DMS 273 (cell line): ENCODE results near the gene OR4N5.
A peak's percentile ranks its signal among the peaks of the same experiment; 100 is the strongest.
"Not testable (repeated sequence)": the region's sequence is repeated elsewhere in the genome, so short reads cannot be mapped to it uniquely, and the experiment has no call there.

Experiments used
- DNase-seq: peaks from one replicate; lab custom pipeline; 2025; ENCODE audit not compliant: unreplicated experiment; lab: John Stamatoyannopoulos, UW

Gene OR4N5, protein sequence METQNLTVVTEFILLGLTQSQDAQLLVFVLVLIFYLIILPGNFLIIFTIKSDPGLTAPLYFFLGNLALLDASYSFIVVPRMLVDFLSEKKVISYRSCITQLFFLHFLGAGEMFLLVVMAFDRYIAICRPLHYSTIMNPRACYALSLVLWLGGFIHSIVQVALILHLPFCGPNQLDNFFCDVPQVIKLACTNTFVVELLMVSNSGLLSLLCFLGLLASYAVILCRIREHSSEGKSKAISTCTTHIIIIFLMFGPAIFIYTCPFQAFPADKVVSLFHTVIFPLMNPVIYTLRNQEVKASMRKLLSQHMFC

DNA sequence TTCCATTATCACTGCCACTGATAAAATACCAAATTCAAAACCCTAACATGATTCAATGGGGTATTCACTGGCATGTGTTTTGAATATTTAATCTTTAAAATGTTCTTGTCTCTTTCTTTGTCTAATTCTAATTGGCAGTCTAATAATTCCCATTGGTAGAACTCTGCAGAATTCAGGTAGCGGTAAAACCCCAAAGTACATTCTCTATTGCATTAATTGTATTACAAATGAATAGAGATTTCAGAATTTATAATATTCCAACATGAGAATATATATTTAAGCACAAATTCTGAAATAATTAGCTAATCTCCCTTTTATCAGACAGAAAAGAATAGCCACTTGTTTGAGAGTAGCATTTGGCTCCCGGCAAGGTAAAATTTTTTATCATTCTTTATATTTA, at the start of gene OR4N5:
Gene OR4N5, plus strand, starts transcription at position 301 of the 400 bp plus-strand sequence. CDS start 4,916 bp downstream, outside the sequence.
- no peak for DNase-seq

DNA sequence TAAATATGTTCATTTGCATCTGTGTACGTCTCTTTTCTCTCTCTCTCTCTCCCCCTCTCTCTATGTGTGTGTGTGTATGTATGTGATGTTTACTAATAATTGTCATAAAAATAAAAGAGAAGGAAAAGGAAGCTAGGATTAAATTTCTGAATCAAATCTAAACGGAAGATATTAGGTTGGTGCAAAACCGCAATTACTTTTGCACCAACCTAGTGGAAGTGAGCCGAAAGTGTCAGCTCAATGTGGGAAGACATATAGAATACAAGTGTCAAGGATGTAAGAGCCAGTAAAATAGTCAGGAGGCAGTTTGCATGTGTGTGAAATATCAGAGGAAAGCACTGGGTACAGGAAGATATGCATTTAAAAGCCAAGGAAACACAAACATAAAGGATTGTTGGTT, 46.6 kb upstream of the OR4N5 start:
- DNase-seq: no peak

DNA sequence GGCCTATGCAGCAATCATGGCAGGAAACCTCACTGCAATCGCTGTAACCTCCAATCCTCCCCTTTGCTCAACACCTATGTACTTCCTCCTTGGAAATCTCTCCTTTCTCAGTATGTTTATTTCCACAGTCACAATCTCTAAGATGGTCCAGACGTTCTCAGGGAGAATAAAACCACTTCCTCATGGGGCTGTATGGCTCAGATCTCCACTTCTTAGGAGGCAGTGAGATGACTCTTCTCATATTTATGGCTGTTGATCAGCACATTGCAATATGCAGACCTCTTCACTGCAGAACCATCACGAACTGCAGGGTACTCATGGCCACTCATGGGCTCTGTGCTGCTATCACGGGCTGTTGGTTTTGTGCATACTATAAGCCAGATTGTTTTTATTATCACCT, 45.2 kb upstream of the OR4N5 start:
- no peak for DNase-seq

DNA sequence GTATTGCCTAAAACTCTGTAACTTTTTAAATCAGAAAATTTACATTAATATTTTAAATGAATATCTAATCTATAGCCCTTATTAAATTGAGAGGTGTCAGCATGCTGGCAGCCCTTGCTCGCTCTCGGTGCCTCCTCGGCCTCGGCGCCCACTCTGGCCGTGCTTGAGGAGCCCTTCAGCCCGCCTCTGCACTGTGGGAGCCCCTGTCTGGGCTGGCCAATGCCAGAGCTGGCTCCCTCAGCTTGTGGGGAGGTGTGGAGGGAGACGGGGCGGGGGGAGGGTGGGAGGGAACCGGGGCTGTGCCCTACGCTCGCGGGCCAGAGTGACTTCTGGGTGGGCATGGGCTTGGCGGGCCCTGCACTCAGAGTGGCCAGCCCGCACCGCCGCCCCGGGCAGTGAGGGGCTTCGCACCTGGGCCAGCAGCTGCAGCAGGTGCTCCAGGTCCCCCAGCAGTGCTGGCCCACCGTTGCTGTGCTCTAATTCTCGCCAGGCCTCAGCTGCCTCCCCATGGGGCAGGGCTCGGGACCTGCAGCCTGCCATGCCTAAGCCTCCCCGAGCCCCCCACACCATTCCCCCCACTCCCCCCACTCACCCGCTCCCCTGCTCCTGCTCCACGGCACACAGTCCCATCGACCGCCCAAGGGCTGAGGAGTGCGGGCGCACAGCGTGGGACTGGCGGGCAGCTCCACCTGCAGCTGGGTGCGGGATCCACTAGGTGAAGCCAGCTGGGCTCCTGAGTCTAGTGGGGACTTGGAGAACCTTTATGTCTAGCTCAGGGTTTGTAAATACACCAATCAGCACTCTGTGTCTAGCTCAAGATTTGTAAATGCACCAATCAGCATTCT, 39.5 kb upstream of the OR4N5 start:
- not testable (repeated sequence) for DNase-seq

DNA sequence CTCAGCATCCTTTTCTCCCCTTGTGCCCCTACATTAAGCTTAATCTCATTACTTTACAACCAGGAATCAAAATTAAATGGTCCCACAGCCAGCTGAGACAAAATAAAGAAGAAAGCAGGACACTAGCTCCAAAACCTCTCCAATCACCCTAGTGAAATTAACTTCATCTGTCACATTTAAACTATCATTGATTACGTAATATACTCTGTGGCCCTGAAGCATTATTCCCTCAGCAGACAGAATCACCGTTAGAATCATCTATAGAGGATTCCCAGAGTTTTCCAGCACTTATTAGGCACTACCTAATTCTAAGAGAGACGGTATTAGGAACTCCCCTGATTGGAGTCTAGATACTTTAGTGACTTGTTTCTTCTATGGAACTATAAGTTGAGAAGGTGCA, 28.2 kb upstream of the OR4N5 start, which contains the start of gene OR4K17:
Gene OR4K17, plus strand, starts transcription at position 302 of the 400 bp plus-strand sequence. CDS start 6,761 bp downstream, outside the sequence.
- DNase-seq: no peak

DNA sequence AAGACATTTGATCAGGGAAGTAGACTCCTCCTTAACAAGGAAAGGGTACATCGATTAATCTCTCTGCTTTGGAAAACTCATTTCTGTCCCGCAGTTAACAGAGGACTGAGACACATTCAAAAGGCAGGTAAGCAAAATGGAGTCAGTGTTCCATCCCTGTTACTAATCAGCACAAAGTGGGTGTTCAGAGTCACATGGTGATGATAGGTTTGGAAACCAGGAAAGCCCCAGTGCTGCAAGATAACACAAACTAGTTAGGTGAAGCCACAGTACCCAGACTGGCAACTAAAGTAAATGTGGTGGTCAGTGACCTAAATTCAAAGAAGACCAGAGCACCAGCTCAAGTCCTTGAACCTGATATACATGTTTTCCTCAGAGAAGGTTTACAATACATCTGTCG, 26.3 kb upstream of the OR4N5 start:
- DNase-seq: no peak

DNA sequence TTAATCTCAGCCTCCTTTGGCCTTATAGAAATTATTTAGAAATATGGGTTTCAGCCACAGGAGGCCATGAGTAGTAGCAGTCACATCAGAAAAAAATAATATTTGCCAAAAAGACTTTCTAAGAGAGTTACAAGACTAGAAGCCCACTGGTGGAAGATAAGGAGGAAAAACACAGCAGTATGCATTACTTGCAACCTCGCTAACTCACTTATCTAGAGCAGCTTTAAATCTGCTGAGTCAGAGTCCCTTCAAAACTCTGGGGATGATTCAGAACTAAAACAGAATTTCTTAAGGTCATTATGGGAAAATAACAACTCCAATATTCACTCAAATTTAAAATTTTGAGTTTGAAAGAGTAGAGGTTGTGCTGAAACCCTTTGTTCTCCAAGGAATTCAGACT, 21.9 kb upstream of the OR4N5 start:
- no peak for DNase-seq

DNA sequence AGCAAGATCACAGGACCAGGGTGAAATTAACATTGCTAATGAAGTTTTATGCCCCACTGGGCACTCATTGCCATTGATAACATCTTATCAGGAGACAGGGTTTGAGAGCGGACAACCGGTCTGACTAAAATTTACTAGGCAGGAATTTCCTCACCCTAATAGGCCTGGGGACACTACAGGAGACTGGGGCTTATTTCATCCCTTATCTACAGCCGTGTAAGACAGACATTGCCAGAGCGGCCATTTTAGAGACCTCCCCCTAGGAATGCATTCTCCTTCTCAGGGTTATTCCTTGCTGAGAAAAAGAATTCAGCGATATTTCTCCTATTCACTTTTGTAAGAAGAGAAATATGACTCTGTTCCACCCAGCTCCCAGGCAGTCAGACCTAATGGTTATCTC, 19.8 kb upstream of the OR4N5 start:
- DNase-seq: peak; percentile 1

DNA sequence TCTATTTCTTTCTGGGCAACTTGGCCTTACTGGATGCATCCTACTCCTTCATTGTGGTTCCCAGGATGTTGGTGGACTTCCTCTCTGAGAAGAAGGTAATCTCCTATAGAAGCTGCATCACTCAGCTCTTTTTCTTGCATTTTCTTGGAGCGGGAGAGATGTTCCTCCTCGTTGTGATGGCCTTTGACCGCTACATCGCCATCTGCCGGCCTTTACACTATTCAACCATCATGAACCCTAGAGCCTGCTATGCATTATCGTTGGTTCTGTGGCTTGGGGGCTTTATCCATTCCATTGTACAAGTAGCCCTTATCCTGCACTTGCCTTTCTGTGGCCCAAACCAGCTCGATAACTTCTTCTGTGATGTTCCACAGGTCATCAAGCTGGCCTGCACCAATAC, 5.3 kb downstream of the OR4N5 start:
- DNase-seq: peak; percentile 18

DNA sequence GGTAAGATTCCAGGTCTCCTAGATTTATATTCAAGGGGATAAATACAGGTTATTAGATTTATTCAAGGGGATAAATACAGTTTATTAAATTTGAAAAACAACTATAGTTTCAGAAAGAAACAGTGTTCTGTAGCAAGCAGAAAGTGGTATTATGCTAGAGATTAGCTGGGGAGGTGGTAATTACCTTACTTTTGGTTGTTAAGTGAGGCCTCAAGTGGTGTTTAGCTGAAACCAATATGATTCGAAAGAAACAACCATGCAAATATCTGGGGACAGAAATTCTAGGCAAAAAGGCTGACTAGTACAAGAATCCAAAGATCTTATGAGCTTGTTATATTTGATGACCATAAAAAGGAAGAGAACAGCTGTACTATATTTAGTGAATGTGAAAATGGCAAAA, 6.2 kb downstream of the OR4N5 start:
- no peak for DNase-seq

DNA sequence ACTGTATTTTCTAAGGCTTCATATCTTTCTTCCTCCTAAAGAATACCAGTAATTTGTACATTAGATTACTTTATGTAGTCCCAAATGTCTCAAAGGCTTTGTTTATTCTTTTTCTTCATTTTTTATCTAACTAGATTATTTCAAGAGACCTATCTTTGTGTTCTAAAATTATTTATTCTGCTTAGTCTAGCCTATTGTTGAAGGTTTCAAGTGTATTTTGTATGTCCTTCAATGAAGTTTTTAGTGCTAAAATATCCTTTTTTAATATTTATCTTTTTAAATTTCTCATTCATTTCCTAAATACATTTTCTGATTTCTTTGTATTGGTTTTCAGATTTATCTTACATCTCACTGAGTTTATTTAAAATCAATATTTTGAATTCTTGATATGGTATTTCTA, 25.8 kb downstream of the OR4N5 start:
- no peak for DNase-seq

DNA sequence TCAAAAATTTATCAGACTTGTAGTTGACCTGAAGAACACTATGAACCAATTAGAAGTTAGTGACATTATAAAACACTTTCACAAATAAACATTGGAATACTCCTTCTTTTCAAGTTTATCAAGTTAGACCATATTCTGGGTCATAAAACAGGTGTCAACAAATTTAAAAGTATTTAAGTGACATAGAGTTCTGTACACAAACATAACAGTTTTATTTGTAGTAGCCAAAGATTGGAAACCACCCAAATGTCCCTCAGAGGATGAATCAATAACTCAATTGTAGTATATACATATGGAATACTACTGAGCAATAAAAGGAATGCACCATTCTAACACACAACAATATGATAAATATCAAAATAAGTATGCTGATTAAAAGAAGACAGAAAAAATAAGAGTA, 28.5 kb downstream of the OR4N5 start:
- DNase-seq: no peak

DNA sequence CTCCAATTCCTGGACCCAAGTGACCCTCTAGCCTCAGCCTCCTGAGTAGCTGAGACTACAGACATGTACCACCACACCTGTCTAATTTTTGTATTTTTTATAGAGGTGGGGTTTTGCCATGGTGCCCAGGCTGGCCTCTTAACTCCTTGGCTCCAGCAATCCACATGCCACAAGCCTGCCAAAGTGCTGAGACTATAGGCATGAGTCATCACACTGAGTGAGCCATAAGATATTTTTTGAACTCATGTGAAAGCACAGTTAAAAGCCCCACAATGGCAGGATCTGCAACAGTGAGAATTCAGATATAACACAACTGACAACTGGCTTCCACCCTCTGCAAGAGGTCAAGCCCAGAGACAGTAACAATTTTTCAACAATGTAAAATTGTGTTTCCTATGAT, 31.2 kb downstream of the OR4N5 start:
- not testable (repeated sequence) for DNase-seq

DNA sequence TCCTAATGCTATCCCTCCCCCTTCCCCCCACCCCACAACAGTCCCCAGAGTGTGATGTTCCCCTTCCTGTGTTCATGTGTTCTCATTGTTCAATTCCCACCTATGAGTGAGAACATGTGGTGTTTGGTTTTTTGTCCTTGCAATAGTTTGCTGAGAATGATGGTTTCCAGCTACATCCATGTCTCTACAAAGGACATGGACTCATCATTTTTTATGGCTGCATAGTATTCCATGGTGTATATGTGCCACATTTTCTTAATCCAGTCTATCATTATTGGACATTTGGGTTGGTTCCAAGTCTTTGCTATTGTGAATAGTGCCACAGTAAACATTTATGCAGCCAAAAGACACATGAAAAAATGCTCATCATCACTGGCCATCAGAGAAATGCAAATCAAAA, 35.6 kb downstream of the OR4N5 start:
- not testable (repeated sequence) for DNase-seq

DNA sequence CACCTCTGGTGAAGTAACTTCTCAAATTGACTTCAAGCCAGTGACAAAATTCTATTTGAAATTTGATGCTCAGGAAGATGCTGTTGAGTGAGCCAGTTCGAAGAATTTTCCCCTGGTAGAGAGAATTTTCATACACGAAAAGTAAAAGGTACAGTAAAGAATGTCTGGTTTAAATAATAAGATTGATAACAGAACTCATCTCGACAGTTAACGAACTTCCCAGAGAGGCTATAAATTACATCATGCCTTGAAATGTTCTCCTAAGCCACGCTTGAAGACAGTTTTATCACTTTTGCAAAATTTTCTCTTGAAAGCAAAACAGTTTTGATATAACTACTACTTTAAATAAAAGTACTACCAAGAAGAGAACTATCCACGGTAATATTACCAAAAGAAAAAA, 37.7 kb downstream of the OR4N5 start:
- no peak for DNase-seq

DNA sequence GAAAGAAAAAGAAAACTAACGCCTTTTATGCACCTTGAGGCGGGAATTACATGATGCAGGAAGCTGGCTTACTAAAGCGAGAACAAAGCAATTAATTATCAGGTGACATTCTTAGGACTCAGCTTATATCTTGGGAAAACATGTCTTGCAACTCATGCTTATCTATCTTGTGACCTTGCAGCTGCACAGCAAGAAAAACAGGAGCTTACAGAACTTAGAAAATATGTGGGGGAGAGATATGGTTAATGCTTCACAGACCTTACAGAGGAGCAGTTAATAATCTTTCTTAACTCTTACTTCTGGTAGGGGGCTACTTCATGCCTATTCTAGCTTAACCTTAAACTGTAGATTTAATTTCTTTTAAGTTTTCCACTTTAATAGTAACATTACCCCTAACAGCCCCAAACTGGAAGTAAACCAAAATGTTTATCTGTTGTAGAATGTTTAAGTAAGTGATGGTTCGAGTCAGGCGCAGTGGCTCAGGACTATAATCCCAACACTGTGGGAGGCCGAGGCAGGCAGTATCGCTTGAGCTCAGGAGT, 38.9 kb downstream of the OR4N5 start:
- no peak for DNase-seq

DNA sequence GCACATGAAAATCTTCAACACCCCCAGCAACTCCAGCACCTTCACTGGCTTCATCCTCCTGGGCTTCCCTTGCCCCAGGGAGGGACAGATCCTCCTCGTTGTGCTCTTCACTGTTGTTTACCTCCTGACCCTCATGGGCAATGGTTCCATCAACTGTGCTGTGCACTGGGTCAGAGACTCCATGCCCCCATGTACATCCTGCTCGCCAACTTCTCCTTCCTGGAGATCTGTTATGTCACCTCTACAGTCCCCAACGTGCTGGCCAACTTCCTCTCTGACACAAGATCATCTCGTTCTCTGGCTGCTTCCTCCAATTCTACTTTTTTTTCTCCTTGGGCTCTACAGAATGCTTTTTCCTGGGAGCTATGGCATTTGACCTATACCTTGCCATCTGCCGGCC, 40.6 kb downstream of the OR4N5 start:
- no peak for DNase-seq

DNA sequence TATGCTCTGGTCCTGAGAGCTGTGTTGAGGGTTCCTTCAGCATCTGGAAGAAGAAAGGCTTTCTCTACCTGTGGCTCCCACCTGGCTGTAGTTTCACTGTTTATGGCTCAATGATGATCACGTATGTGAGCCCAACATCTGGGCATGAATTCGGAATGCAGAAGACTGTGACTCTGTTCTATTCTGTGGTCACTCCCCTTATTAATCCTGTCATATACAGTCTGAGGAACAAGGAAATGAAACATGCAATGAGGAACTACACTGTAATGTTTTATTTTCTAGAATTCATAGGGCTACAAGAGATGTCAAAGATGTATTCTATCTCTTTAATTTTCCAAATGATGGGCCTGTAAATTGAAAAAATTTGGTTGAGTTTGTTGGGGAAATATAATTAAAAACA, 41.3 kb downstream of the OR4N5 start:
- no peak for DNase-seq

DNA sequence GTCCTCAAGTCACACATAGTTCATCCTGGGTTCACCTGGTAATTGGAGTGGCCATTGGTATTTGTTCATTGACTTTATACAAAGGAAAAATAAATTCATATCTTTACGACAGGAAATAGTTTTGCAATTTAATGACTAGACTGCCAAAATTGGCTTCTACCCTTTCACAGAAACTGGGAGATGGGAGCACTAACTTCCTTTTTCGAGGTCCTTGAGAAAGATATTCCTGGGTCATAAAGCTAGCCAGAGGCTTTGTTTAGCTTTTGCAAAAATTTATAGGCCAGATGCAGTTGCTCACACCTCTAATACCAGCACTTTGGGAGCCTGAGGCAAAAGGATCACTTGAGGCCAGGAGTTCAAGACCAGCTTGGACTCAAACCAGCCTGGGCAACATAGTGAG, 41.9 kb downstream of the OR4N5 start:
- DNase-seq: no peak

DNA sequence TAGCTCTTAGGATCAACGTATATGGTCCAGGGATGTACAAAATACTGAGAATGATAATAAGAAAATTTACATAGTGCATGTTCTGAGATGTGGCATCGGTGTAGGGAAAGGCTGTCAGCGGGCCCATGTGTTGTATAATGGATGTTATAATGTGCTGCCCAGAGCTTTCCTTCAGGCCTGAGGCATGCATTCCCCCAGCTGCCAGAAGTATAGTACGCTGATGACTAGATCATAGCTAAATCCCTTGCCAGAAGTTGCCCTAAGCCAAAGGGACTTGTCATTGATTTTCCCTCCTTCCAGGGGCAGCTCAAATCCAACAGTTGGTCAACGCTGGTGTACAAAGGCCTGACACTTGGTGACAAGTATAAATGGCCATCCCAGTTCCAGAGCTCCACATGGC, 45.6 kb downstream of the OR4N5 start:
- DNase-seq: no peak

DNA sequence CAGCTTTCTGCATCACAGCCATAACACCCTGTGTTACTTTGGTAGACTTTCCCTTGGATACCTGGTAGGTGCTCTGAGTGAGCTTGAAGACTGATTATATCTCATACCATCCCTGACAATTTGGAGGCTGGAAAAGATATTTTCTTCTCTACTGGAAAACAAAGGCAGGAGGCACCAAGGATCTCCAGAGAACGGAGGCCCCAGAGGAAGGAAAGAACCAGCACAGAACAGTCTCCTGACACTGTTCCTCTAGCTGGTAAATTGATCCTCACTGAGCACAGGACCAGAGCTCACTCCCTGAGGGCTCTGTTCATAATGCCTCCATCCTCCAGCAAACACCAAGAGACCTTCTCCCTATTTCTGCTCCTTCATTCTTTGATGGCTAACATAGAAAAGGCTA, 52.0 kb downstream of the OR4N5 start, which contains the start of gene OR11G2:
Gene OR11G2, plus strand, starts transcription at position 301 of the 400 bp plus-strand sequence. CDS start 6,542 bp downstream, outside the sequence.
- no peak for DNase-seq

DNA sequence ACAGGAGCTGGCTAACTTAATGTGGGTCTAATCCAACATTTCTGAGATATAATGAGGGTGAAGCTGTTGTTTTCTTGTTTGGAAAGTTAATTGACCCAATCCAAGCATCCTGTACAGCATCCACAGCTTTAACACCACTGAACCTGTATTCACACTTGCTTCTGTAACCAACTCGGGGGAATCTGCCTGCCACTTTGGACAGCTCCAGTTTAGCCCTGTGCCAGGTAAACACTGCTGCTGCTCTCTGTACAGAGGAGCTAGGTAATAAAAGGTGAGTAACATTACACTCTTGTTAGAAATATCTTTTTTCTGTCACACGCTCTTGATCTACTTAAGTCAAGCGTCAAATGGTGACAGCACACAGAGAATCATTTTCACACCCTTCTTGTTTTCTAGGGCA, 52.8 kb downstream of the OR4N5 start:
- no peak for DNase-seq
